Spleen (tissue), 11 donors: ENCODE measurements around the gene KIF26B. TPM values are rescaled to one million over a fixed set of nuclear protein-coding genes. Genes with fewer than 3 reads are reported as not detected.
A peak's percentile ranks its signal among the peaks of the same experiment; 100 is the strongest.
"Not testable (repeated sequence)": the region's sequence is repeated elsewhere in the genome, so short reads cannot be mapped to it uniquely, and the experiment has no call there.

ENCODE experiments used
- DNase-seq: peaks from one replicate; pipeline ENCODE4 v3.0.0-alpha.2; 2020
- H3K27ac ChIP-seq, 8 donors: fragments of 200-600 bp; sonication (generic) in 7 of 8; 1 replicate in 4 of 8; 2 replicates in 4 of 8; pipeline versions ENCODE4 v1.5.0 to v1.8.0; 2016 to 2021; ENCODE audit warnings: inconsistent platforms in 4 of 8, mild to moderate bottlenecking in 4 of 8, moderate library complexity in 1 of 8
- H3K27me3 ChIP-seq, 7 donors: fragments of 200-600 bp; sonication (generic) in 6 of 7; replicated peaks in 1 of 7; 1 replicate in 4 of 7; 2 replicates in 3 of 7; pipeline versions ENCODE4 v1.5.0 to v1.8.0; 2016 to 2021; ENCODE audit warnings: inconsistent platforms in 3 of 7, mild to moderate bottlenecking in 1 of 7
- H3K36me3 ChIP-seq, 6 donors: fragments of 200-600 bp; sonication (generic) in 5 of 6; 1 replicate in 4 of 6; 2 replicates in 2 of 6; pipeline versions ENCODE4 v1.5.0 to v1.8.0; 2016 to 2021; ENCODE audit warnings: inconsistent platforms in 2 of 6
- H3K4me1 ChIP-seq, 6 donors: fragments of 200-600 bp; sonication (generic) in 5 of 6; 1 replicate in 3 of 6; 2 replicates in 3 of 6; pipeline versions ENCODE4 v1.5.0 to v1.8.0; 2016 to 2021; ENCODE audit warnings: inconsistent platforms in 3 of 6
- H3K4me3 ChIP-seq, 8 donors: fragments of 200-600 bp; sonication (generic) in 7 of 8; 1 replicate in 4 of 8; 2 replicates in 4 of 8; pipeline versions ENCODE4 v1.5.0 to v1.8.0; 2016 to 2021; ENCODE audit warnings: inconsistent platforms in 4 of 8, mild to moderate bottlenecking in 4 of 8, moderate library complexity in 2 of 8
- H3K9me3 ChIP-seq, 8 donors: fragments of 200-600 bp; sonication (generic) in 7 of 8; 1 replicate in 4 of 8; 2 replicates in 4 of 8; pipeline versions ENCODE4 v1.5.0 to v1.8.0; 2016 to 2021; ENCODE audit warnings: inconsistent platforms in 4 of 8
- POLR2A ChIP-seq, 3 donors: fragments of 450-650 bp; IDR thresholded peaks; one replicate each; pipeline ENCODE4 v1.5.1; 2017; ENCODE audit warnings: antibody characterized with exemption in 3 of 3, mild to moderate bottlenecking in 1 of 3
- POLR2AphosphoS5 ChIP-seq, 3 donors: sonication (generic); formaldehyde crosslinking; IDR thresholded peaks; one replicate each; pipeline ENCODE4 v1.5.1; 2017; ENCODE audit warnings: antibody characterized with exemption in 3 of 3
- WGBS, 5 donors: extraction: QIAGEN DNeasy Blood & Tissue Kit in 3 of 5; methylation state at CpG; one replicate each; pipeline versions ENCODE4 v1.1.5 to v1.1.7; 2013 to 2018; 5-methylcytosine and 5-hydroxymethylcytosine counted together
- intact Hi-C: fragments of 100-400 bp; cut with DNase I; formaldehyde crosslinking; loops from one replicate; pipeline ENCODE4 v1.15.0; 2023; ENCODE audit warnings: low total_unique reads
- polyA plus RNA-seq, 3 donors: library from polyadenylated mRNA; stranded (reverse); fragments of 200-250 nt; gene quantifications; one replicate each; pipeline ENCODE4 v1.2.1, GENCODE V29; 2013
- total RNA-seq, 7 donors: library from RNA; depleted of rRNA in 3 of 7; stranded (reverse); fragments of >200 nt in 3 of 7; fragmentation: NEBNext Ultra II Directional in 4 of 7; extraction: Animal tissue kit (Norgen Biotek cat#: 25700) in 4 of 7; gene quantifications; one replicate each; pipeline versions ENCODE4 v1.1.0 to v1.2.1, GENCODE V29; 2016 to 2021
- TF ChIP-seq, protein P1 (sequence below), 11 experiments: fragments of 200-600 bp in 7 of 11; fragments of 450-650 bp in 4 of 11; sonication (generic) in 4 of 11; IDR thresholded peaks in 8 of 11; conservative IDR thresholded peaks in 3 of 11; 1 replicate in 7 of 11; 2 replicates in 4 of 11; pipeline versions ENCODE4 v1.4.0 to v1.8.0; 2016 to 2021; ENCODE audit warnings: antibody characterized with exemption in 11 of 11, inconsistent platforms in 4 of 11, mild to moderate bottlenecking in 1 of 11
- donor health status: healthy with polysubstance abuse.
- donor health status: DM: no; HTN: no; CAD: no; lungs with moderate emphysema.
- donor health status: DM: no; HTN: no; CAD: no.
- donor health status: Bipolar disorder and iron deficiency.
- donor health status: healthy.
- donor health status: DM: no; HTN: no; CAD: no.
- donor health status: DM: yes; HTN: yes; CAD: no.

Gene KIF26B
- total and polyA plus RNA-seq, 10 donors, result 0.07 to 4.5 (median 0.60) TPM; not detected in 1

DNA sequence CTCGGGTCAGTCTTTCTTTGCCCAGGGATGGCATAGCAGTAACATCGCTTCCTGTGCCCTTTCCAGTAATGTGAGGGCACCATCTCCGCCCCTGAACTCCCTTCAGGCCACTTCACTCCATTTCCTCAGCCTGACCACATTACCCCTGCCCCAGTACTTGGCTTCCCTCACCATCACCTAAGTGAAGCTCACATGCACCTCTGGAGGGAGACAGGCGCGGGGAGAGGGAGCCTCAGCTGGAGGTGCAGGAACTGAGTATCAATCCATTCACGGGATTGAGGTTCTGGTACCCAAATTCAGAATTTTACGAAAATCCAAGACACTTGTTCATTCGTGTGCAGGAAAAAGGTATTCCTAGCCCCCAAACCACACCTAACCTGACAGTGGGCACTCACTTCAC, 540.4 kb downstream of the KIF26B start:
- Histone ChIP-seq H3K4me3 (no peak overlapping the region), H3K4me1 (peaks cover 0 to 12% (median 2%) of the 10 kb centered on the region in 6 donors), H3K36me3 (no peaks in the 10 kb centered on the region), H3K9me3 (no peaks in the 10 kb centered on the region), H3K27ac (no peak overlapping the region), H3K27me3 (peaks cover 0 to under 1% (median 0%) of the 10 kb centered on the region in 7 donors)
- DNase-seq, result peak; percentile 31
- intact Hi-C loops, result no loop called here
- TF ChIP-seq, protein P1, sequence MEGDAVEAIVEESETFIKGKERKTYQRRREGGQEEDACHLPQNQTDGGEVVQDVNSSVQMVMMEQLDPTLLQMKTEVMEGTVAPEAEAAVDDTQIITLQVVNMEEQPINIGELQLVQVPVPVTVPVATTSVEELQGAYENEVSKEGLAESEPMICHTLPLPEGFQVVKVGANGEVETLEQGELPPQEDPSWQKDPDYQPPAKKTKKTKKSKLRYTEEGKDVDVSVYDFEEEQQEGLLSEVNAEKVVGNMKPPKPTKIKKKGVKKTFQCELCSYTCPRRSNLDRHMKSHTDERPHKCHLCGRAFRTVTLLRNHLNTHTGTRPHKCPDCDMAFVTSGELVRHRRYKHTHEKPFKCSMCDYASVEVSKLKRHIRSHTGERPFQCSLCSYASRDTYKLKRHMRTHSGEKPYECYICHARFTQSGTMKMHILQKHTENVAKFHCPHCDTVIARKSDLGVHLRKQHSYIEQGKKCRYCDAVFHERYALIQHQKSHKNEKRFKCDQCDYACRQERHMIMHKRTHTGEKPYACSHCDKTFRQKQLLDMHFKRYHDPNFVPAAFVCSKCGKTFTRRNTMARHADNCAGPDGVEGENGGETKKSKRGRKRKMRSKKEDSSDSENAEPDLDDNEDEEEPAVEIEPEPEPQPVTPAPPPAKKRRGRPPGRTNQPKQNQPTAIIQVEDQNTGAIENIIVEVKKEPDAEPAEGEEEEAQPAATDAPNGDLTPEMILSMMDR (IDR thresholded peaks at IDR 0.05 in 8 of 11, conservative IDR thresholded peaks at IDR 0.05 in 3 of 11), result no peak
- TF ChIP-seq POLR2AphosphoS5 (IDR thresholded peaks at IDR 0.05) (no peak), POLR2A (IDR thresholded peaks at IDR 0.05) (no peak)
- 77 to 90% (median 82%) methylated on average over 8 of the region's 8 CpGs for WGBS, 5 donors

DNA sequence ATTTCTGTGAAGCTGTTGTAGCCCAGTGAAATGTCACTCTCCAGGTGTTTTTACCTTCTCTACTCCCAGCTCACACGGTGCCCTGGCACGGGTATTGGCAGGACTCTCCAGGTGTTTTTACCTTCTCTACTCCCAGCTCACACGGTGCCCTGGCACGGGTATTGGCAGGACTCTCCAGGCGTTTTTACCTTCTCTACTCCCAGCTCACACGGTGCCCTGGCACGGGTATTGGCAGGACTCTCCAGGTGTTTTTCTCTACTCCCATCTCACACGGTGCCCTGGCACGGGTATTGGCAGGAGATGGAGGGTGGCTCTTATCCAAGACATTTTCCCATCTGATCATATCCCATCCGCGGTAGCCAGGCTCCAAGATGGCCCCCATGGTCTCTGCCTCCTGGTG, 540.9 kb downstream of the KIF26B start:
- intact Hi-C loops, H3K9me3 ChIP-seq, H3K27me3 ChIP-seq, H3K36me3 ChIP-seq, H3K4me3 ChIP-seq, H3K27ac ChIP-seq: not testable (repeated sequence)
- peak; percentile 56 for DNase-seq
- H3K4me1 ChIP-seq, result peaks cover 0 to 12% (median 2%) of the 10 kb centered on the region in 6 donors
- WGBS, 5 donors, result 90 to 99% (median 92%) methylated on average over 8 to 11 of the region's 11 CpGs

DNA sequence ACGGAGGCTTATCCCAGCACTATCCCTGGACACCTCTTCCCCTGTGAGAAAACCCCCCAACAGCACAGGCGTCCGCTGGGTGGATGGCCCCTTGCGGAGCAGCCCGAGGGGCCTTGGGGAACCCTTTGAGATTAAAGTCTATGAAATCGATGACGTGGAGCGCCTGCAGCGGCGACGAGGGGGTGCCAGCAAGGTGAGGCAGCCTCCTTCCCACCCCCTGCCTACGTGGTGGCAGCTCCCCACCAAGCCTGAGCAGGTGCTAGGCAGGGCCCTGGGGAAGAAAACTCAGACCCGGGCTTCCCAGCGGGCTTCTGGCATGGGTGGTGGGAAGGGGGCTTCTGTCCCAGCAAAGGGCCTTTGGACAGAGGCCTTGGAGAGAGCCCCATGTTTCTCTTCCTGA, 543.3 kb downstream of the KIF26B start:
- intact Hi-C loops, result no loop called here
- no peak overlapping the region for H3K27ac ChIP-seq
- H3K4me1 ChIP-seq, result peaks cover 0 to 12% (median 2%) of the 10 kb centered on the region in 6 donors
- no peaks in the 10 kb centered on the region for H3K27me3 ChIP-seq
- peak; percentile 67 for DNase-seq
- H3K9me3 ChIP-seq, result no peaks in the 10 kb centered on the region
- WGBS, 5 donors, result 88 to 97% (median 94%) methylated on average over 14 of the region's 14 CpGs
- TF ChIP-seq, protein P1 (IDR thresholded peaks at IDR 0.05 in 8 of 11, conservative IDR thresholded peaks at IDR 0.05 in 3 of 11), result no peak
- TF ChIP-seq POLR2AphosphoS5 (IDR thresholded peaks at IDR 0.05) (no peak), POLR2A (IDR thresholded peaks at IDR 0.05) (no peak)
- no peak overlapping the region for H3K4me3 ChIP-seq
- no peaks in the 10 kb centered on the region for H3K36me3 ChIP-seq

DNA sequence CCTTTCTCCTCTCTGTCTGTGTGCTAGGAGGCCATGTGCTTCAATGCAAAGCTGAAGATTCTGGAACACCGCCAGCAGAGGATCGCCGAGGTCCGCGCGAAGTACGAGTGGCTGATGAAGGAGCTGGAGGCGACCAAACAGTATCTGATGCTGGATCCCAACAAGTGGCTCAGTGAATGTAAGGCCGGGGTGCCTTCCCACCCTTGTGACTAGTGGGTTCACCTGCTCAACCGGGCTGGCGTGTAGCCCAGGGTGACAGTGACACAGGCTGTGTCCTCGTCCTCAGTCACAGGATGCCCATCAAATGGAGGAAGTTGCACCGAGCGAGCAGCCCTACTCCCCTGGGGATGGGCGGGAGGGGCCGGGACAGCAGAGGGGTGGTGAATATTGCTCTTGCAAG, 544.1 kb downstream of the KIF26B start:
- Histone ChIP-seq H3K4me1 (peaks cover 0 to 12% (median 2%) of the 10 kb centered on the region in 6 donors), H3K36me3 (no peaks in the 10 kb centered on the region), H3K27me3 (no peaks in the 10 kb centered on the region), H3K4me3 (no peak overlapping the region), H3K27ac (no peak overlapping the region), H3K9me3 (no peaks in the 10 kb centered on the region)
- TF ChIP-seq, protein P1 (IDR thresholded peaks at IDR 0.05 in 8 of 11, conservative IDR thresholded peaks at IDR 0.05 in 3 of 11), result no peak
- peak in 2 of 3 donors; percentile 27 to 42 for TF ChIP-seq POLR2AphosphoS5 (IDR thresholded peaks at IDR 0.05)
- DNase-seq, result peak; percentile 89
- WGBS, 5 donors, result 70 to 79% (median 77%) methylated on average over 16 of the region's 16 CpGs
- intact Hi-C loops, result no loop called here

DNA sequence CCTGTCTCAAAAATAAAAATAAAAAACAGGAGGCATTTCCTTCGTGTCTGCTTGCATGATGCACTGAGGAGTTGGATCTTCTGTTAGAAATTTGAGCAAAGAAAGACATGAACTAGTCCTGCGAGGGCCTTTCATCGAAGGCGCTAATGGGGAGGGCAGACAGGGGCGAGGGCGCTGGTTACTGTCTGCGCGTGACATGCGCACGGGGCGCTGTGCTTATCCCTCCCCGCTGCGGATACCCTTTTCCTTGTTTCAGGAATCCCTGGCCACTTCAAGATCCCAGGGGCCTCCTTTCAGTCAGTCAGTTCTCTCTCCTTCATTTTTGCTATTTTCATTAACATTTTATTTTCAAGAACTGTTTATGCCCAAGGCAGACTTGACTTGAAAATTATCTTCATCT, 545.8 kb downstream of the KIF26B start:
- peak; percentile 42 for DNase-seq
- Histone ChIP-seq H3K4me3 (no peak overlapping the region), H3K4me1 (peaks cover 0 to 12% (median 2%) of the 10 kb centered on the region in 6 donors), H3K27ac (no peak overlapping the region), H3K27me3 (no peaks in the 10 kb centered on the region), H3K9me3 (no peaks in the 10 kb centered on the region), H3K36me3 (no peaks in the 10 kb centered on the region)
- intact Hi-C loops, result no loop called here
- TF ChIP-seq, protein P1 (IDR thresholded peaks at IDR 0.05 in 8 of 11, conservative IDR thresholded peaks at IDR 0.05 in 3 of 11), result no peak
- TF ChIP-seq POLR2AphosphoS5 (IDR thresholded peaks at IDR 0.05) (no peak), POLR2A (IDR thresholded peaks at IDR 0.05) (no peak)
- 93 to 97% (median 93%) methylated on average over 13 of the region's 13 CpGs for WGBS, 5 donors
